HG02970 (cell line): ENCODE measurements around the gene SCN4A.

Experiments used
- ATAC-seq: cut with Tn5 transposase; IDR thresholded peaks from one replicate; pipeline ENCODE4 v1.9.1; 2021; ENCODE audit warnings: mild to moderate bottlenecking, moderate library complexity, moderate number of reproducible peaks; ENCODE audit not compliant: unreplicated experiment, low FRiP score

The SCN4A gene

DNA sequence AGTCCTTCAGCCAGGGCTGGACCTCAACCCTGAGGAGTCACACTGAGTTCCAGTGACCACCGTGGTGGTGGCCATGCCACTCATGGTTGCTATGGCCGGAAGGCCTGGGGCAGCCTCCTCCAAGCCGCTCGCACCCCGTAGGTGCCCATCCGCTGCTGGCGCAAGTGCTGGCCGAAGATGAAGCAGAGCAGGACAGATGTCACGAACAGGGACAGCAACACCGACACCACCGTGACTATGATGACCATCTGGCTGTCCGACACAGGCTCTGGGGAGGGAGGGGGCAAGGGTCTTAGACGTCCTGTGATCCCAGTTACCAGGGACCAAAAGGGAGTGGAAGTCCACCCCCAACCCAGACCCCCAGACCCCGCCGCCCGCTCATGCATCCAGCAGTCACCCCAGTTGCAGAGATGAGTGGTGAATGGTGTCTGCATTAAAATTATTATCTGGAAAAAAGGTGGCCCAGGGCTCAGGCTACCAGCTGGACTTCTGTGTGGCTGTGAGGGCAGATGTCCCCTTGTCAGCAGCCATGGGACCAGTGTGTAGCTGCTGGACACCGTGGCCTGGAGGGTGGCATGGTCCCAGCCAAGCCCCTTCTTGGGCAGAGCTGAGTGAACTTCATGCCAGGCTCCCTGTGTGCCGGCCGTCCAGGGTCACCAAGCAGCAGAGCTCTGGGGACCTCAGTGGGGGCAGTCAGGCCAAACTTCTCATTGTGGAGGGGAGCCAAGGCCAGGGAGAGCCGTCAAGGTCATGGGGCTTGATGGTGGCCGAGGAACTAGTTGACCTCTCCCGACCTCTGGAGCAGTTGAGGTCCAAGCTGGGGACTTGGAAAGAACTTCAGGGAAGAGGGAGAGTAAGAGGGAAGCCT, 30.2 kb upstream of the SCN4A start:
- no peak for ATAC-seq

DNA sequence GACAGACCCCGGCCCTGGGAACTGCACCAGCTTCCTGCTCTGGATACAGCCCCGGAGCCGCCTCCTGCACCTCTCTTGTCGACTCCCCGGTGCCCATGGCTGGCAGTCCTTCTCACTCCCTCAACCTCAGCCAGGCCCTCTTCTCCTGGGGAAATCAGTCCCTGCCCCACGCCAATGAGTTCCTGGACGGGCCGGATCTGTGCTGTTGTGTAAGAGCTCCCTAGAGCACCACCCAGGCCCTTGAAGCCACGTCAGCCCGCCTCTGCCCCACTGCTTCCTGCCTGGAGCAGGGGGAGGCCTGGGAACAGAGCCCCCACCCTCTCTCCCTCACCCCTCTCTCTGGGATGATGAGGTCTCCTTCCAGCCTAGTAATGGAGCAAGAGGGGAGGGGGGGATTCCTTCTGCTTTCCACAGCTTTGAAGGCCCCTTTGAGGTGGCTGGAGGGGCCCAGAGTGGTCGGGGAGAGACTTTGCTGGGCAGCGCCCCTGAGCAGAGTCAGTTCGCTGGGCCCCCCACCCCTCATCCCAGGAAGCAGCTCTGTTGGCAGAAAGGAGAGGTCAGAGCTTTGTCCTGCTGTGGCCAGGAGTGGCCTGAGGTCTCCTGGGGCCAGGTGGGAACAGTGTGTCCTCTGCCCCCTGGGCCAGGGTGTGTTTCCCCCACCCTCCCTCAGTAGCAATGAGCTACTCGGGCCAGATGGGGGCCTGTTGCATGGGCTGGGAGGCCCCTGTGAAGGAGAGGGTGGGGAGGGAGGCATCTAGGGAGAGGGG, 29.2 kb upstream of the SCN4A start:
- ATAC-seq: no peak

DNA sequence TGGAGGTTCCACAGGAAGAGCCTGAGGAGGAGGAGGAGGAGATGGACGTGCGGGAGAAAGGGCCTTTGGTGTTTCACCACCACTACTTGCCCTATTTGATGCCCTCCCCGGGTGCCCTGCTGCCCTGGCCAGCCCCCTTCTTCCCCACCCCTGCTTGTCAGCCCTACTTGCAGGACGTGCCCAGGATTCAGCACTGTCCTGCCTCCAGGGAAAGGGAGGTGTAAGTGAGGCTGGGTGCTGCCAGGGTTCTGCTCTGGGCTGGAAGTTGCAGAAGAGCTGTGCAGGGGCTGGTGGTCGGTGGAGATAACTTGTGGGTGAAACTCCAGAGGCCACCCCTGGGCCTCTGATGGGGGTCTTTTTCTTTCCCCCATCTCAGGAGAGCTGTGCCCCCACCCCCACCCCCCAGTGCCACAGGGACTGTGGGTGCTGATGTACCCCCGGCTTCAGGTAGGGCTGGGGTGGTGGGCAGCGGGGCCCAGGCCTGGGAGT, 28.4 kb upstream of the SCN4A start:
- no peak for ATAC-seq

DNA sequence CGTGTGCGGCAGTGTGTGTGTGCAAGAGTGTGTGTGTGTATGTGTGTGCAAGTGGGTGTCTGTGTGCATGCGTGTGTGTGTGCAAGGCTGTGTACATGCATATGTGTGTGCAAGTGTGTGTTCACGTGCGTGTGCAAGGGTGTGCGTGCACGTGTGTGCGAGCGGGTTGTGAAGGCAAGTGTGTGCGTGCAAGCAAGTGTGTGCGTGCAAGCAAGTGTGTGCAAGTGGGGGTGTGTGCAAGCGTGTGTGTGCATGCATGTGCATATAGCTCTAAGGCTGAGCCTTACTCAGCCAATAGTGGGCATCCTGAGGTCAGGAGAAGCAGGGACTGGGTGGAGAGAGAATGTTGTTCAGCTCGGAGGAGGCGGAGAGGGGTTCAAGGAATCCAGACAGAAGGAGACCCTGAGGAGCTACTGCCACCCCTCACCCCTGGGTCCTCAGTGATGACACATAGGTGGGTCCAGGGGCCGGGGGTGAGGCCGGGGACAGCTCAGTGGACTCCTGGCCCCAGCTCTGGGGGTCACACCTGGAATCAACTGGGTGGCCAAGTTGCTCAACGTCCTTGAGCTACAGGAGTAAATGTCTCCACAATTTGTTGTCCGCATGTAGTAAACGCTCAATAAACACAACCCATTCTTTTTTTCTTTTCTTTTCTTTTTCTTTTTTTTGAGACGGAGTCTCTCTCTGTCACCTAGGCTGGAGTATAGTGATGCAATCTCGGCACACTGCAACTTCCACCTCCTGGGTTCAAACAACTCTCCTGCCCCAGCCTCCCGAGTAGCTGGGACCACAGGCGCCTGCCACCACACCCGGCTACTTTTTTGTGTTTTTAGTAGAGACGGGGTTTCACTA, 27.2 kb upstream of the SCN4A start:
- ATAC-seq: no peak

DNA sequence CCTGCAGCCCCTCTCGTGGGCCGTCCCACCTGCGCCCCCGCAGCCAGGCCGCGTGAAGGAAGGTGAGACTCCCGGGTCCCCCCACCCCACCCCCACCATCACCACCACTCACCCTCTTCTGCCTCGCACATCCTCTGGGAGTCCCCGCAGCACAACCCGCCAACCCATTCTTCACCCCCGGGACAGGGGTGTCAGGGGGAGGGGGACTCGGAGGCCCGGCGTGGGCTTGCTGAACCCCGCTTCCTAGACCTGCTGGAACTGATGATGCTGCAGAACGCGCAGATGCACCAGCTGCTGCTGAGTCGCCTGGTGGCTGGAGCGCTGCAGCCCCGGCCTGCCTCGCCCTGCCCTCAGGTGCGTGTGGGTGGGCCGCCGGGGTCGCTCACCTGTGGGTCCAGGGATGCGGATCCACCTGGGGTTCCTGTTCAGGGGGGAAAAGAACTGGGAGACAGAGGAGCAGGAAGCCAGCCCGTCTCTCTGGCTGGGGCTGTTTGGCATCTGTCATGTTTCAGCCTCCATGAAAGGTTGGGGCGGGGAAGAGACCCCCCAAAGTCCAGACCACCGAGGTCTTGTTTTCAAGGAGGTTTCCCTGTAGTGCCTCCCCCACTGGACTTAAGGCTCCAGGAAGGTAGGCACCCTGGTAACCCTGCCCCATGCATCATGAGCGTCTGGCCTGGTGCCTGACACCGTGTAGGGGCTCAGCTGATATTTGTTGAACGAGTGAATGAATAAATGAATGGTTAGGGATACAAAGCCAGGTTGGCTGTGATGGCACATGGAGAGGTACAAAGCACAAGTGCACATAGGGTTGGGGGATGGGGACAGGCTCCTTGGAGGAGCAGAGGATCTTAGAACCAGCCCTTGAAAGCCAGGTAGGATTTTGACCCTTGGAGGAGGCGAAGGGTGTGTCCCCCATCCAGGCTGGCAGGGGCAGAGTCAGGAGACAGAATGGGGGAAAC, 26.3 kb upstream of the SCN4A start:
- no peak for ATAC-seq

DNA sequence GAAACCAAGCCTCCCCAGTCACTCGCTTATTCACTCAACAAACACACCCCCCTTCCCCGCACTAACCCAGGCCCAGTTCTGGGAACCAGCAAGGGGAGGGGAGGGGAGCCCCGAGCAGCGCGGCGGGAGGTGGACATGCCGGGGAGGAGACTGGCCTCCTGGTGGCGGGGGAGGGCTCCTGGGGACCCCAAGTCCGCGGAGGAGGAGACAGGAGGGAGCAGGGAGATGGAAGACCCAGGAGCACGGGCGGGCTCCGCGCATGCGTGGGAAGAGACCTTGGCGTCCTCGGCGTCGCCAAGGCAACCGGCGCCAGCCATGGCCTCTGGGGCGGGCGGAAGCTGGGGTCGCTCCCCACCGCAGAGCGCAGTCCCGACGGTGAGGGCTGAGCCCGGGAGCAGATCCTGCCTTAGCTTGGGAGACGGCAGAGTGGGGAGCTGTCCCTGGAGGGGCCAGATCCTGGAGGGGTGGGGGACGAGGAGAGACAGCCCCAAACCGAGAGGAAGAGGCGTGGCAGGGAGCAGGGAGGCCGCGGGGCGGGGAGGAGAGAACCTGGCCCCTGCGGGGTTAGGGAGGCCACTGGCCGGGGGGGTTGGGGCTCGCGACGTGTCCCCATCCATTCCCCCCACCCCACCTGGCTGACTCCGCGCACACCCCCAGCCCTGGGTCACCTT, 25.5 kb upstream of the SCN4A start, which contains the start of gene PRR29:
TSS of gene PRR29 (plus strand) at position 302 of the 671 bp plus-strand sequence. CDS start at position 316, 14 bp downstream.
- ATAC-seq: no peak

DNA sequence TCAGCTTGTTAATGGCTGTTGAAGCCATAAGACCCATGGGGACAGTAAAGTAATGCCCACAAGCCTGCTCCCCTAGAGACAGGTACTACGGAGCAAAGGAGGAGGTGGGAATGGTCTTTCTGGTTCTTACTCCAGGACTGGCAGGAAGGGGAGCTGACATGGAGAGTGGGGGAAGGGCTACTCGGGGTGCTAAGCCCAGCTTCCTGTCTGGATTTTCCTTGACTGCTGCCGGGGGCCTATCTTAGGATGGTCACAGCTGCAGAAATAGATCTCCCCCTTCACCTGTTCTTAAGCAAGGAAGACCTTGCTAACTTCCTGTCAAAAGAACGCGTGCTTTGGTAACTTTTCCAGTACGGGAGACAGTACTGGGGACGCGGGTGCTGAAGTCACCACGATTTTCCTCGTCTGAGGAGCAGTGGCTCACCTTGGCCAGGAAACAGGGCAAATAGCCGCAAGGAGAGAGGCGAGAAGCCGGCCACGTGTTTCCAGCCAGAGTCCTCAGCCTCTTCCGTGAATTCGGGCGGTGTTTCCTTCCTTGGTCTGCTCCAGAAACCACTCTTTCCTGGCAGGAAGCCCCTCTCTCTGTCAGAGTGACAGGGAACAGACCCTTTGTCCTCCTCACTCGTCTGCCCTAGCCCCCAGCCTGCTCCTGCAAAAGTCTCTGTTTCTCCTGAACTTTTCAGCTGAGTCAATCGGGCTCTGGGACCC, 24.8 kb upstream of the SCN4A start:
- no peak for ATAC-seq

DNA sequence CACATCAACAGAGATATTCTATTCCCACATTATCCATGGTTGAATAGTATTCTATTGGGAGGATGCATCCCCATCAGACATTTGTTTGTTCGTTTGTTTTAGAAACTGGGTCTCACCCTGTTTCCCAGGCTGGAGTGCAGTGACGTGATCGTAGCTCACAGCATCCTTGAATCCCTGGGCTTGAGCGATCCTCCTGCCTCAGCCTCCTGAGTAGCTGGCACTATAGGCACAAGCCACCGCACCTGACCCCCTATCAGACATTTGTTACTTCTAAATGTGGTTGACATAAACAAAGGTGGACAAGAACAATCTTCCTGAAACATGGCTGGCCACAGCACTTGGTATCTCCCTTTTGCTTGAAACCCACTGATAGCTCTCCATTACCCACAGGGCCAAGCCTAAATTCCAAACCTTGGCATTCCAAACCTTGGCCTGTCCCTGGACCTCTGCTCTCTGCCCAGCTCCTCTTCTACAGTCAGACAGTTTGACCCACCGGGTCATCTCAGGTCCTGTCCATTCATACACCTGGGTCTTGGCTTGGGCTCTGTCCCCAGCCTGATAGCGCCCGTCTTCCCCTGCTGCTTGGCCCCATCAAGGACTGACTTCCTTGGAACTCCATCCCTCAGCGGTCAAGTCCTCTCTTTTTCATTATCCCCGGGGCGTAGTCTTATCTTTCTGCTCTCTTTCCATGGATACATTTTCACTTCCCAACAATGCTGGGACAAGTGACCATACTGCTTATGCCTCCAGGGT, 23.9 kb upstream of the SCN4A start:
- ATAC-seq: no peak

DNA sequence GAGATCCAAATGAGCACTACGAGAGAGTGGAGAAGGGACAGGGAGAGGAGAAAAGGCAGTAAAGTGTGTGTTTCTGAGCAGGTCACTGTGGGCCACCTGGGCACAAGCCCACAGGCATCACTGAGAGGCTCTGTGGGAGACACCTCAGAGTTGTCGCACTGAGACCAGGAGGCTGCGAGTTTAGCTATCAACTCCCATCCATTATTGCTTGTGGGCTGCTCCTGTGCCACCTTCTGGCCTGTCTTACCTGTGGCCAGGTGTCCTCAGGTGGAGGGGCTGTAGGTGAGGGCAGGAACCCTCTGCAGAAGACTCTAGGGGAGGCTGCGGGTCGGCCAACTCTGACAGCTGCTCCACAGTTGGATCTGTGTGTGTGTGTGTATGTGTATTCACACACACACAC, 22.9 kb upstream of the SCN4A start:
- ATAC-seq: no peak

DNA sequence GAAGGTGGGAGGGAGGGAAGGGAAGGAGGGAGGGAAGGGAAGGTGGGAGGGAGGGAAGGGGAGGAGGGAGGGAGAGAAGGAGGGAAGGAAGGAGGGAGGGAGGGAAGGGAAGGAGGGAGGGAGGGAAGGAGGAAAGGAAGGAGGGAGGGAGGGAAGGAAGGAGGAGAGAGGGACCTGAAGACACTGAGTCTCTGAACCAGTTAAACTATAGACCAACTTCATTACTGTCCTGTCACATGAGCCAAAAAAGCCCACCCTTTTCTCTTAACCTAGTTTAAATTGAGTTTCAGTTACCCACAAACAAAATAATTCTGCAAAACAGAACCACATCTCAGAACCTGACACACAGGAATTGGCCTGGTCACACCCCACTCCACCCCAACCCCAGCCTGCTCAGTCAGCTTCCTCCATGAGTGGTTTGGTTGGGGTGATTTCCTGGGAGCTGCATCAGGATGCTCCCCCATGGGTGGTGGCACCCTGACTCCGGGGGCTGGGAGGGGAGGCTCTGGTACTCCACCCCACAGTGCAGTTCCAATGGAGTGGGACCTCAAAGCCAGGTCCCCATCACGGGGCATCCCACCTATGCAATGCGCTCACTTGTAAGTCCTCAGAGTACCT, 20.8 kb upstream of the SCN4A start:
- ATAC-seq: no peak

DNA sequence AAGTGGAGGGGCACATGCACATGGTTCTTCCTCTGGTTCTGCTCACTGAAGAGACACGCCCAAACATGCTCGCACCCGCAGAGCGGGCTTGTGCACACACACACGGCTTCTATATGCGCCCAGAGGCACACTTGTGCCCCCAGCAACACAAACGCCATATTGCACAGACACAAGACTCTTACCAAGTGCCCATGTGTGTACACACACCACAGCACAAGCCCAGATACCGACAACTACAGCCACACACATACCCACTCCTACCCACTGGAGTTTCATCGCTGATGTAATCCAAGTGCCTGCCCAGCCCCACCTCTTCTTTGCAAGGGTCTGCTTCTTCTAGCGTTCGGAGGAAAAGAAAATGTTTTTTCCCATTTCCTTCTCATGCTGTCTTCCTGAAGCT, 18.9 kb upstream of the SCN4A start:
- ATAC-seq: no peak

DNA sequence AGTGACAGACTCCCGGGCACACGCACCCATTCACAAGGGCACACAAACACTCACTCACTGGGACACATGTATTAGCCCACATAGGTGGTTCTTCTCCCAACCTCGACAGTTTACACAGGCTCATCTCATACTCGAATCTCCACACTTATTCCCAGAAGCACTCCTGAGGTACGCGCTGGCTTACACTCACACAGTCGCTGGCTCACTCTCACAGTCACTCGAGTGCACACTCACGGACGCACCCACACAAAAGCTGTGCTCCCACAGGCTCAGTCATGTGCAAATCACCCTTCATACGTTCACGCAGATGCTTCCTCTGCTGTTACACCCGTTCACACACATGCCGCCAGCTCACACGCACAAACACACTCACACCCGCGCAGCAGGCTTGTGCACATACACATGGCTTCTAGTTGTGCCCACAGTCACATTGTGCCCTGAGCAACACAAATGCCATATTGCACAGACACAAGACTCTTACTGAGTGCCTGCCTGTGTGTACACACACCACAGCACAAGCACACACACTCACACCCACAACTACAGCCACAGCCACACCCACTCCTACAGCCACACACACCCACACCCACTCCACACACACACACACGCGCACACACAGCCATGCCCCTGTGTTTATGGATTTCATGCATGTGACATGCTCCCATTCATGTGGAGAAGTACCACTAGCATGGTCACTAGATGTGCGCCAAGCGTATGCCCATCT, 17.1 kb upstream of the SCN4A start:
- no peak for ATAC-seq

DNA sequence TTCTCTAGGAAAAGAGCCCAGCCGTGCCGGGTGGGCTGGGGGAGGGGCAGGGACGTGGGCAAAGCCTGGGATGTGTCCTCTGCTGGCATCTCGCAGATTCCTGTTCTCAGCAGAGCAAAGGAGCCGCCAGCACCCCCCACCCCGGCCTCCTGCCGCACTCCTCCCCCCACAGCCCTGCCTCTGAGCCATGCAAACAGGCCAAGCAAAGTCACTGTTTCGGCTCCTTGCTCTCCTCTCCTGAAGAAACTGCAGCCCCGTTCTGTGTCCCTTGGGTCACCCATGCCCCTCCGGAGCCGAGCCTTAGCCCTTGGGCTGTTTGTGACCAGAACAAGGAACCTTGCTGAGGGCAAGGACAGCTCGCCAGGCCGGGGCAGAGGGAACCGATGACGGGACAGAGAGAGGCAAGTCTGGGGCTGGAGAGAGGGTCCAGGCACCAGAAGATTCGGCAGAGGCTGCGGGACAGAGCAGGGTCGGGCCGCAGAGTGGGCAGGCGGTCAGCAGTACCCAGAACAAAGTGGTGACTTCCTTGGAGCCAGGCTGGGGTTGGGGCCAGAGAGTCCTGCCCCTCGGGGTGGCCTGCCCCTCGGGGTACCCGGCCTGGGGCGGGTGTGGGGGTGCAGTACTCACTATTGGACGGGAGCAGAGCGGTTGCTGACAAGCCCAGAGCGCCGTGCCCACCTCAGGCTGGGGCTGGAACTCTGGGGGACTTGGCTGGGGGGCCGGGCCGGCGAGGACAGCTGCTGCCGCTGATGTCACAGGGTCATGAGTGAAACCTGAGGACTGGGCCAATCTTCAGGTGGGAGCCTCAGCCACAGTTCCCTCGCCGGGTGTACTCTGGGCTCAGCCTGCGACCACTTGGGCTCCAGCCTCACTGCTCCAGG, 16.3 kb upstream of the SCN4A start:
- ATAC-seq: no peak

DNA sequence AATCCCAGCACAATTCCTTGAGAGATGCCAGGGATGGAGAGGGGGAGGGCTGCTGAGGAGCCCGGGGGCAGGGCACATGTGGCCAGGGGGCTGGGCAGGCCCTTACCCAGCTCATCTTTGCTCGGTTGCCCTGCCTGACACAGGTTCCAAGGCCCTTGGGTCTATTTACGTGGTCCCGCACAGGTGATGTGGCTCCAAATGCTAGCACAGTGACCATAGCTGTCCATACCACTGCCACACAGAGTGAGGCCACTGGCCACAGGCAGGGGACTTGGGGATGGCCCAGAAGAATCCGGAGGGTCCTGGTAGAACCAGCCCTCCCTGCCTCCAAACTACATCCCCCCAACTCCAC, 15.4 kb upstream of the SCN4A start:
- ATAC-seq: no peak

DNA sequence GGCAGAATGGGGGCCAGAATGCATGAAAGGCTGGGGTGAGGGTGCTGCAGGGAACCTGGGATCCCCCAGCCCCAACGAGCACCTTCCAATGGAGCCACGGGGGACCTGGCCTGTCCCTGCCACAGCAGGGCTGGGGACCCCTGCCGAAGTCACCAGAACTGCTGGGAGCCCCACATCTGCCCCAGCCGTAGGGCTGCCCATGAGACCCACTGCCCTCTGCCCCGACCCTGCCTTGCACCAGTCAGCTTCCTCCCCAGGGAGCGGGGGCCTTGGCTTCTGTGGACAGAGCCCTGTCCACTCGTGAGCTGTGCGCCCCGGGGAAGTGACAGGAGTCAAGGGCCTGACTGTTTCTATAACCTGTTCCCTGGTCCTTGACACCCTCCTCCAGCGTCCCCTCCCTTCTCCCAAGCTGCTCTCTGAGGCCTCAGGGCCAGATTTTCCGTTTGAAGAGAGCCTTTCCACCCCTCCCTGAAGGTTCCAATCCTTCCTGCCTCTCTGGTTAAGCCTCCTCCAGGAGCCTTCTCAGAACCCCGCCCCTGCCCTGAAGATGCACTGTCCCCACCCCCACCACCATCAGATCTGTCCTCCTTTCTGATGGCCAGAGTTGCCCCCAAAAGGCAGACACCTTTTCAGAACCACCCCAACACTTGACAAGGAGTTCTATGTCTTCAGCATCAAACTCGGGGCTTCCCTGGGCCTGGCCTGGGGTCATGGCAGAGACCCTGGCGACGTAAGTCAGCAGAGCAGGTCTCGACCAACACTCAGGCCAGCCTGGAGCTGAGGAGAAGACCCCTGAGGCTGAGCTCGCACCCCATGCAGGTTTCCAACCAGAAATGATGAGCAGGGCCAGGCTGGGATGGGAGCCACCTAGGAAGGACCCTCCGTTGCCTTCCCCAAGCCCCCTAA, 14.8 kb upstream of the SCN4A start:
- no peak for ATAC-seq
